HG03571 (cell line): Measurements from ENCODE around the gene IFT43.
A peak's percentile ranks its signal among the peaks of the same experiment; 100 is the strongest.

Source experiments
- ATAC-seq: cut with Tn5 transposase; IDR thresholded peaks from one replicate; pipeline ENCODE4 v1.9.1; 2021; ENCODE audit not compliant: unreplicated experiment

The IFT43 gene

GRCh38 chr14:75985618-75986438 lies at the start of gene IFT43:
IFT43 (plus strand) TSS chr14:75985763; CDS start chr14:75985787, 24 bp downstream.
- ATAC-seq: peak; percentile 60

- ATAC-seq: no peak
Measured at GRCh38 chr14:75939200-75939599, 46.4 kb upstream of the IFT43 start.

- no peak for ATAC-seq
Measured at GRCh38 chr14:75941030-75941429, 44.5 kb upstream of the IFT43 start.

GRCh38 chr14:75944607-75945241 lies 40.8 kb upstream of the IFT43 start:
- no peak for ATAC-seq

- no peak for ATAC-seq
Measured at GRCh38 chr14:75946785-75947184, 38.8 kb upstream of the IFT43 start.

GRCh38 chr14:75952489-75952888 lies 33.1 kb upstream of the IFT43 start:
- no peak for ATAC-seq

GRCh38 chr14:75959031-75959430 lies 26.5 kb upstream of the IFT43 start:
- ATAC-seq: no peak

GRCh38 chr14:75960231-75960630 lies 25.3 kb upstream of the IFT43 start:
- peak; percentile 78 for ATAC-seq

GRCh38 chr14:75961662-75962061 lies 23.9 kb upstream of the IFT43 start:
- ATAC-seq: no peak

- ATAC-seq: no peak
Measured at GRCh38 chr14:75967866-75968265, 17.7 kb upstream of the IFT43 start.

GRCh38 chr14:75968456-75968855 lies 17.1 kb upstream of the IFT43 start:
- ATAC-seq: no peak

- ATAC-seq: no peak
Measured at GRCh38 chr14:75969126-75969525, 16.4 kb upstream of the IFT43 start.

- no peak for ATAC-seq
Measured at GRCh38 chr14:75969891-75970290, 15.7 kb upstream of the IFT43 start.

GRCh38 chr14:75970989-75971388 lies 14.6 kb upstream of the IFT43 start:
- no peak for ATAC-seq

- no peak for ATAC-seq
Measured at GRCh38 chr14:75971509-75971908, 14.1 kb upstream of the IFT43 start.

GRCh38 chr14:75972801-75973421 lies 12.7 kb upstream of the IFT43 start:
- ATAC-seq: no peak

- no peak for ATAC-seq
Measured at GRCh38 chr14:75976826-75977581, 8.6 kb upstream of the IFT43 start.

GRCh38 chr14:75977582-75977943 lies 8.0 kb upstream of the IFT43 start:
- no peak for ATAC-seq

- no peak for ATAC-seq
Measured at GRCh38 chr14:75978249-75978731, 7.3 kb upstream of the IFT43 start.

- ATAC-seq: no peak
Measured at GRCh38 chr14:75979071-75979571, 6.4 kb upstream of the IFT43 start.
